Bronchial epithelial cell (primary cell): ENCODE data around the gene SLC35G1. TPM values are rescaled to one million over a fixed set of nuclear protein-coding genes. Genes with fewer than 3 reads are reported as not detected.

ENCODE experiments used
- DNase-seq: peaks from one replicate; pipeline ENCODE4 v3.0.0-alpha.2; 2010; ENCODE audit warnings: low read depth
- FAIRE-seq: peaks from 2 replicates; lab custom pipeline; 2011; peaks lifted over from hg19 to GRCh38; lab: Jason Lieb, UNC
- H3K27me3 ChIP-seq: 2 replicates; pipeline ENCODE4 v1.5.1; 2011; ENCODE audit warnings: low read length; ENCODE audit not compliant: control insufficient read depth, insufficient read depth
- H3K36me3 ChIP-seq: 2 replicates; pipeline ENCODE4 v1.5.1; 2011; ENCODE audit warnings: low read length; ENCODE audit not compliant: control insufficient read depth, insufficient read depth
- H3K4me3 ChIP-seq: 2 replicates; pipeline ENCODE4 v1.5.1; 2011; ENCODE audit warnings: mild to moderate bottlenecking, low read depth, low read length, control low read depth
- CTCF ChIP-seq: IDR thresholded peaks from 2 replicates; pipeline ENCODE4 v1.5.1; 2011; ENCODE audit warnings: mild to moderate bottlenecking, moderate library complexity, low read length, control low read depth, inconsistent platforms; ENCODE audit not compliant: insufficient read depth, severe bottlenecking
- total RNA-seq: library from RNA; depleted of rRNA; stranded (reverse); fragments of >200 nt; gene quantifications from 2 replicates; pipeline ENCODE4 v1.2.1, GENCODE V29; 2014

Gene SLC35G1
- total RNA-seq, 1 donor from 2014 or later = 2.1 TPM

GRCh38 chr10:93852476-93853095 lies 41.2 kb upstream of the SLC35G1 start:
- TF ChIP-seq CTCF = no peak
- H3K36me3 ChIP-seq = no peaks in the 10 kb centered on the region
- no peak overlapping the region for H3K4me3 ChIP-seq
- DNase-seq (no peak), FAIRE-seq (no peak)
- peaks cover 2% of the 10 kb centered on the region for H3K27me3 ChIP-seq

GRCh38 chr10:93854975-93855374 lies 38.8 kb upstream of the SLC35G1 start:
- no peak overlapping the region for H3K4me3 ChIP-seq
- DNase-seq (no peak), FAIRE-seq (no peak)

GRCh38 chr10:93856349-93857145 lies 37.2 kb upstream of the SLC35G1 start:
- TF ChIP-seq CTCF = no peak
- Histone ChIP-seq H3K27me3 (peaks cover 2% of the 10 kb centered on the region), H3K36me3 (no peaks in the 10 kb centered on the region), H3K4me3 (no peak overlapping the region)
- FAIRE-seq (no peak), DNase-seq (peak; percentile 42)

More at GRCh38 chr10:93854975-93855374, 38.8 kb upstream of the SLC35G1 start:
- Histone ChIP-seq H3K27me3 (peaks cover 2% of the 10 kb centered on the region), H3K36me3 (no peaks in the 10 kb centered on the region)
- TF ChIP-seq CTCF = no peak

GRCh38 chr10:93859049-93859655 lies 34.6 kb upstream of the SLC35G1 start:
- Histone ChIP-seq H3K36me3 (no peaks in the 10 kb centered on the region), H3K4me3 (no peak overlapping the region), H3K27me3 (peaks cover 2% of the 10 kb centered on the region)
- TF ChIP-seq CTCF = peak; percentile 17
- FAIRE-seq (no peak), DNase-seq (peak; percentile 12)

GRCh38 chr10:93861825-93862224 lies 32.0 kb upstream of the SLC35G1 start:
- FAIRE-seq (no peak), DNase-seq (no peak)
- Histone ChIP-seq H3K36me3 (no peaks in the 10 kb centered on the region), H3K4me3 (no peak overlapping the region), H3K27me3 (peaks cover 2% of the 10 kb centered on the region)
- TF ChIP-seq CTCF = no peak
